Astrocyte (in vitro differentiated cells and primary cell): ENCODE data around the gene ITGA3. TPM values are rescaled to one million over a fixed set of nuclear protein-coding genes. Genes with fewer than 3 reads are reported as not detected.

Experiments
- DNase-seq: peaks from one replicate; pipeline ENCODE4 v3.0.0-alpha.2; 2010; ENCODE audit warnings: low read depth
- FAIRE-seq: peaks from 2 replicates; lab custom pipeline; 2011; peaks lifted over from hg19 to GRCh38; lab: Jason Lieb, UNC
- H2AFZ ChIP-seq: 2 replicates; pipeline ENCODE4 v1.6.0; 2012; ENCODE audit warnings: low read depth, low read length, inconsistent platforms
- H3K27ac ChIP-seq: 2 replicates; pipeline ENCODE4 v1.5.1; 2011; ENCODE audit warnings: low read depth, low read length, inconsistent platforms
- H3K27me3 ChIP-seq: 2 replicates; pipeline ENCODE4 v1.6.0; 2011; ENCODE audit warnings: low read length, inconsistent platforms; ENCODE audit not compliant: insufficient read depth
- H3K36me3 ChIP-seq: 2 replicates; pipeline ENCODE4 v1.5.1; 2011; ENCODE audit warnings: low read length, inconsistent platforms; ENCODE audit not compliant: insufficient read depth
- H3K4me1 ChIP-seq: 2 replicates; pipeline ENCODE4 v1.5.1; 2011; ENCODE audit warnings: low read length, inconsistent platforms; ENCODE audit not compliant: insufficient read depth
- H3K4me2 ChIP-seq: 2 replicates; pipeline ENCODE4 v1.6.0; 2012; ENCODE audit warnings: low read length, inconsistent platforms
- H3K4me3 ChIP-seq: 2 replicates; pipeline ENCODE4 v1.5.1; 2011; ENCODE audit warnings: low read depth, mild to moderate bottlenecking, low read length, inconsistent platforms; ENCODE audit not compliant: insufficient read depth
- H3K79me2 ChIP-seq: 2 replicates; pipeline ENCODE4 v1.6.0; 2012; ENCODE audit warnings: mild to moderate bottlenecking, low read length, inconsistent platforms; ENCODE audit not compliant: insufficient read depth
- H3K9ac ChIP-seq: 2 replicates; pipeline ENCODE4 v1.6.0; 2012; ENCODE audit warnings: mild to moderate bottlenecking, low read length, inconsistent platforms
- H3K9me3 ChIP-seq: 2 replicates; pipeline ENCODE4 v1.5.1; 2012; ENCODE audit warnings: low read depth, mild to moderate bottlenecking, low read length, inconsistent platforms; ENCODE audit not compliant: insufficient read depth
- H4K20me1 ChIP-seq: 2 replicates; pipeline ENCODE4 v1.6.0; 2012; ENCODE audit warnings: low read length, inconsistent platforms; ENCODE audit not compliant: insufficient read depth
- H3K27ac Mint-ChIP-seq: one replicate; pipeline ENCODE4 v1.8.0; 2021; ENCODE audit warnings: mild to moderate bottlenecking, mixed read lengths; ENCODE audit not compliant: unreplicated experiment
- H3K27me3 Mint-ChIP-seq: one replicate; pipeline ENCODE4 v1.8.0; 2021; ENCODE audit warnings: low read depth, mixed read lengths; ENCODE audit not compliant: unreplicated experiment
- H3K36me3 Mint-ChIP-seq: one replicate; pipeline ENCODE4 v1.8.0; 2021; ENCODE audit warnings: low read depth, mixed read lengths; ENCODE audit not compliant: unreplicated experiment
- H3K4me1 Mint-ChIP-seq: one replicate; pipeline ENCODE4 v1.8.0; 2021; ENCODE audit warnings: low read depth, mixed read lengths; ENCODE audit not compliant: unreplicated experiment
- H3K4me3 Mint-ChIP-seq: one replicate; pipeline ENCODE4 v1.8.0; 2021; ENCODE audit warnings: mild to moderate bottlenecking, moderate library complexity, mixed read lengths; ENCODE audit not compliant: unreplicated experiment
- H3K9me3 Mint-ChIP-seq: one replicate; pipeline ENCODE4 v1.8.0; 2021; ENCODE audit warnings: mild to moderate bottlenecking, mixed read lengths; ENCODE audit not compliant: unreplicated experiment
- EZH2 ChIP-seq: IDR thresholded peaks from 2 replicates; pipeline ENCODE4 v1.6.1; 2012; ENCODE audit warnings: mild to moderate bottlenecking, low read length, inconsistent platforms; ENCODE audit not compliant: insufficient read depth
- total RNA-seq: library from RNA; stranded (reverse); gene quantifications from 2 replicates; pipeline ENCODE4 v1.2.1, GENCODE V29; 2021
- TF ChIP-seq, protein P1 (sequence below): IDR thresholded peaks from 2 replicates; pipeline ENCODE4 v1.5.1; 2011; ENCODE audit warnings: low read depth, mild to moderate bottlenecking, inconsistent platforms, low read length, moderate library complexity; ENCODE audit not compliant: insufficient read depth

Gene ITGA3
- total RNA-seq, 1 donor from 2014 or later = 319 TPM

DNA sequence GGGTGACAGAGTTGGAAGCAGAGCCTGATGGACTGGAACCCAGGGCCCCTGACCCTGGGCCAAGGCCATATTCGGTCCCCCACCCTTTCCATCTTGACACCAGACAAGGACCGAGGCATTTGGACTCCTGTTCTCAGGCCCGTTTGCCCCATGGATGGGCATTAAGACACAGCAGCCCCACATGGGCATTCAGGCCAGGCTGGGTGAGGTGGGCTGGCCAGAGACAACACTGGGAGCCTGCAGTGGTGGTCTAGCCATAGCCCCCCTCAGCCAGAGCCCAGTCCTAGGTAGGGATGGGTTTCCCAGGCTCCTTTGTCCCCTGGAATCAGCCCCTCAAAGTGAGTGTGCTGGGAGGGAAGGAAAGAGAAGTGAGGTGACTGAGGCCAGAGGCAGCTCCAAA lies 40.8 kb downstream of the ITGA3 start:
- Histone ChIP-seq H3K9ac (no peak overlapping the region), H3K4me1 (peaks cover 29% of the 10 kb centered on the region), H4K20me1 (peaks cover 19% of the 10 kb centered on the region), H3K36me3 (no peaks in the 10 kb centered on the region), H3K4me2 (peak overlapping the region; percentile 92), H2AFZ (no peak overlapping the region), H3K9me3 (no peaks in the 10 kb centered on the region), H3K27ac (no peak overlapping the region), H3K27me3 (no peaks in the 10 kb centered on the region), H3K4me3 (no peak overlapping the region), H3K79me2 (peaks cover 5% of the 10 kb centered on the region)
- DNase-seq (no peak), FAIRE-seq (no peak)
- Mint-ChIP-seq H3K27me3 (peaks cover 2% of the 10 kb centered on the region), H3K4me1 (peaks cover 21% of the 10 kb centered on the region), H3K9me3 (no peaks in the 10 kb centered on the region), H3K36me3 (peaks cover 6% of the 10 kb centered on the region), H3K27ac (no peak overlapping the region), H3K4me3 (no peak overlapping the region)
- no peak for TF ChIP-seq EZH2
- TF ChIP-seq, protein P1, sequence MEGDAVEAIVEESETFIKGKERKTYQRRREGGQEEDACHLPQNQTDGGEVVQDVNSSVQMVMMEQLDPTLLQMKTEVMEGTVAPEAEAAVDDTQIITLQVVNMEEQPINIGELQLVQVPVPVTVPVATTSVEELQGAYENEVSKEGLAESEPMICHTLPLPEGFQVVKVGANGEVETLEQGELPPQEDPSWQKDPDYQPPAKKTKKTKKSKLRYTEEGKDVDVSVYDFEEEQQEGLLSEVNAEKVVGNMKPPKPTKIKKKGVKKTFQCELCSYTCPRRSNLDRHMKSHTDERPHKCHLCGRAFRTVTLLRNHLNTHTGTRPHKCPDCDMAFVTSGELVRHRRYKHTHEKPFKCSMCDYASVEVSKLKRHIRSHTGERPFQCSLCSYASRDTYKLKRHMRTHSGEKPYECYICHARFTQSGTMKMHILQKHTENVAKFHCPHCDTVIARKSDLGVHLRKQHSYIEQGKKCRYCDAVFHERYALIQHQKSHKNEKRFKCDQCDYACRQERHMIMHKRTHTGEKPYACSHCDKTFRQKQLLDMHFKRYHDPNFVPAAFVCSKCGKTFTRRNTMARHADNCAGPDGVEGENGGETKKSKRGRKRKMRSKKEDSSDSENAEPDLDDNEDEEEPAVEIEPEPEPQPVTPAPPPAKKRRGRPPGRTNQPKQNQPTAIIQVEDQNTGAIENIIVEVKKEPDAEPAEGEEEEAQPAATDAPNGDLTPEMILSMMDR = no peak

GRCh38 chr17:50097455-50097854 lies 41.5 kb downstream of the ITGA3 start:
- Mint-ChIP-seq H3K27ac (no peak overlapping the region), H3K36me3 (peaks cover 6% of the 10 kb centered on the region), H3K9me3 (no peaks in the 10 kb centered on the region), H3K27me3 (peaks cover 2% of the 10 kb centered on the region), H3K4me3 (no peak overlapping the region), H3K4me1 (peaks cover 21% of the 10 kb centered on the region)
- Histone ChIP-seq H3K79me2 (peaks cover 5% of the 10 kb centered on the region), H3K9ac (no peak overlapping the region), H4K20me1 (peaks cover 23% of the 10 kb centered on the region), H2AFZ (no peak overlapping the region), H3K27ac (no peak overlapping the region), H3K4me1 (peaks cover 29% of the 10 kb centered on the region), H3K9me3 (no peaks in the 10 kb centered on the region), H3K27me3 (no peaks in the 10 kb centered on the region), H3K4me2 (no peak overlapping the region), H3K36me3 (no peaks in the 10 kb centered on the region), H3K4me3 (no peak overlapping the region)
- FAIRE-seq = no peak
- TF ChIP-seq, protein P1 = no peak
- no peak for TF ChIP-seq EZH2
- no peak for DNase-seq

DNA sequence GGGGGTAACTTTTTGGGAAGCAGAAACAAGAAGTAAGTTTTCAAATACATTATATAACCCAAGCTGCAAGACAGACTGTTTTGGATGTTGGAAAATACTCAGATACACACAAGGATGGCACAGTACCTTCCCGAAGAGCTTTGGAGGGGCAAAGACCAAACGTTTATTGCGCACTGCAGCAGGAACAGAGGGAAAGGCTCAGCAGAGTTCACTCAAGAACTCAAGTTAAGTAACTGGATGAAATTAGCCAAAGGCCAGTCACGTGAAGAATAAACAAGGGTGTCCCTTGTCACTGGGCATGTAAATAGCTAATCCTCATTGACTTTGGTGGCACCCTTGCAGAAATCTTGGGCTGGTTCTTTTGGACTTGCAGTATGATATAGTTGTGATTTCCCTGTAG lies 42.0 kb downstream of the ITGA3 start:
- H3K9me3 Mint-ChIP-seq = no peaks in the 10 kb centered on the region
- no peaks in the 10 kb centered on the region for H3K36me3 ChIP-seq
- peaks cover 5% of the 10 kb centered on the region for H3K79me2 ChIP-seq
- no peak overlapping the region for H3K9ac ChIP-seq
- H2AFZ ChIP-seq = no peak overlapping the region
- no peaks in the 10 kb centered on the region for H3K9me3 ChIP-seq
- H3K4me3 Mint-ChIP-seq = no peak overlapping the region
- H3K4me3 ChIP-seq = no peak overlapping the region
- peaks cover 28% of the 10 kb centered on the region for H4K20me1 ChIP-seq
- no peak for DNase-seq
- no peak overlapping the region for H3K4me2 ChIP-seq
- peaks cover 2% of the 10 kb centered on the region for H3K27me3 Mint-ChIP-seq
- TF ChIP-seq EZH2 = no peak
- TF ChIP-seq, protein P1 = no peak
- H3K4me1 Mint-ChIP-seq = peaks cover 21% of the 10 kb centered on the region
- H3K36me3 Mint-ChIP-seq = peaks cover 8% of the 10 kb centered on the region
- H3K27ac ChIP-seq = no peak overlapping the region
- H3K27me3 ChIP-seq = no peaks in the 10 kb centered on the region
- peaks cover 29% of the 10 kb centered on the region for H3K4me1 ChIP-seq
- no peak overlapping the region for H3K27ac Mint-ChIP-seq
- FAIRE-seq = no peak
